ENCODE measurements around the gene KCNV2.

Gene KCNV2

DNA sequence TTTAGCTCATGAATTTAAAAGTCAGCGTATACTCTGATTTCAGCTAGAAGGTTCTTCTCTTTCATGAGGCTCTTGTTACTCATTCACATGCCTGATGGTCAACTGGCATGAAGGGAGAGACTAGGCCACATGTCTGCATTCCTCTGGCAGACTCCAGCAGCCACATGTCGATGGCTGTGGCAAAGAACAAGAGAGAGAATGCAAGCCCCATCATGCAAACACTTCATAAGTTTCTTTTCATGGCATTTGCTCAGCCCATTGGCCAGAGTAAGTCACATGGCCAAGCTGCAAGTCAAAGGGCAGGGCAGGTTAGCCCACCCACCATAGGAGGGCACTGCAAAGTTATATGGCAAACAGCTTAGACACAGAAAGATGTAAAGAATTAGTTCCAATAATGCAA is 5.4 kb downstream of the KCNV2 start:
- no peak for FAIRE-seq

DNA sequence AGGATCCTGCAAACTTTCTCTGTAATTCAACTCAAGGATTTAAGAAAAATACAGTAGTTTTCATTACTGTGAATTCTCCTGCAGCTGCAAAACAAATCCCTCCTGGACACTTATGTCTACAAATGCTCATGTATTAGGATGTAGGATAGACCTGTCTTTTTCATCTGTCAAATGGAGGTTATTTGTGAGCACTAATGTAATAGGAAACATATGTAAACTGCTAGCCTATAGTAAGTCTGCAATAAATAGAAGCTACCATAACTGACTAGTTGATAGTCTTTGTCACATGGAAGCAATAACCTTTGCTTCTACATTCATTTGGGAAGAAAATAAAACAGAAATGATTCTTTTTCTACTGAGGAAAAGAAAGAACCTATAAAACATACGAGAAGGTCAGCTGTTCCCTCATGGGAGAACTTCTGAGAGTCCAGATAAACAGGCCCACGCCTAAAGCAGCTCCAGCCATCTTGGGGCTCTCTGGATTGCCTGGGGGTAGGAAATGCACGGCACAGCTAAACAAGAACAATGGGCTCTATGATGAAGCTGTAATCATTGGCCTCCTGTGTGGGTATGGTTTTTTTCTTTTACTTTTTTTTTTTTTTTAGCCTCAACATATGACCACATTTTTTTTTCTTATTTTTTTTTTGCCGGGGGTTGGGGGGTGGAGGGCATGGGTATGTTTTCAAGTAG is 6.2 kb downstream of the KCNV2 start:
- FAIRE-seq: no peak

DNA sequence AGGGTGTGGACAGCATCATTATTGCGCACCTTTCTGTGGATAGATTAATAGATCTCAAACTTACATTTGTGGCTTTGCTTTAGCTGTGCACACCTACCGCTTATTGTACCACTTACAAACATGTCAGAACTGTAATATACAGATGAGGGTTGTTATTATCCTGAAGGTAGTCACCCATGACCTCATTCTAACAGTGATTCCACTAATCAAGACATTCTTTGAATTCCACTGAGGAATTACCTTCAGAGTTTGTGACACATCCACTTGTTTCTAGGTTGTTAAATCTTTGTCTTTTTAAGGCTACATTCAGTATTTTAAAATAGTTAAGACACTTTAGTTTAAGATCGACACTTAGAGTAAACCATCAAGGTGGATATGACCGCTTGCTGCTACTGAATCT is 7.8 kb downstream of the KCNV2 start:
- FAIRE-seq: no peak

DNA sequence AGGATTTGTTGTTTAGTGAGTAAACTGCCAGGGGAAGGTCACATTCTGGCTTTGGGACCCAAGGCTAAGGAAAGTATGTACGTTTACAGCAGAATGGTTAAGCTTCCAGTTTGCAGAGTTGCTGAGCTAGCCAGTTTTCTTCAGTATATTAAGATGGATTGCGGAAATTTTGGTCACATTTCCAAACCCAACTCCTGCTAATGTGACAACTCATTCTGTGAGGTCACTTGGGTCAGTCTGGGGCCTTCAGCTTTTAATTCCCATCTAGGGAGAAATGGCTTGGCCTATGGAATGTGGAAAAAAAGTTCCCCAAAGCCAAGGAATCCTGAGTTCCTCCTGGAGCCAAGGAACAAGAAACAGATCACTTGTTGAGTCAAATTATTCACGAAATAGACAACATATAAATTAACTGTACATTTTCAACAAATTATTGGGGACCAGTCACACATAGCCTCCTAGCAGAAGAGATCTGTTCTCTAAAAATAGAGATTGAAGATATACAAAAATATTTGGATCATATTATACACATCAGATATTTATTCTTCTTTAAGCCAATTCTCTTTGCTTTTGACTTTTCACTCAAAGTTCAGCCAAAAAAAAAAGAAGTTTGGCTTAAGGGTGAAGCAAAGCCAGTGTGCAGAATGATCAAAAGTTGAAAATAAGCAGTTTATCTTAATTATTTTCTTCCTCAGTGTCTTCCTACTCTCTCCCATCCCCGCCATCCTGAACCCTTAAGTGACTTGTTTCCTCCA is 8.8 kb downstream of the KCNV2 start:
- FAIRE-seq: no peak

DNA sequence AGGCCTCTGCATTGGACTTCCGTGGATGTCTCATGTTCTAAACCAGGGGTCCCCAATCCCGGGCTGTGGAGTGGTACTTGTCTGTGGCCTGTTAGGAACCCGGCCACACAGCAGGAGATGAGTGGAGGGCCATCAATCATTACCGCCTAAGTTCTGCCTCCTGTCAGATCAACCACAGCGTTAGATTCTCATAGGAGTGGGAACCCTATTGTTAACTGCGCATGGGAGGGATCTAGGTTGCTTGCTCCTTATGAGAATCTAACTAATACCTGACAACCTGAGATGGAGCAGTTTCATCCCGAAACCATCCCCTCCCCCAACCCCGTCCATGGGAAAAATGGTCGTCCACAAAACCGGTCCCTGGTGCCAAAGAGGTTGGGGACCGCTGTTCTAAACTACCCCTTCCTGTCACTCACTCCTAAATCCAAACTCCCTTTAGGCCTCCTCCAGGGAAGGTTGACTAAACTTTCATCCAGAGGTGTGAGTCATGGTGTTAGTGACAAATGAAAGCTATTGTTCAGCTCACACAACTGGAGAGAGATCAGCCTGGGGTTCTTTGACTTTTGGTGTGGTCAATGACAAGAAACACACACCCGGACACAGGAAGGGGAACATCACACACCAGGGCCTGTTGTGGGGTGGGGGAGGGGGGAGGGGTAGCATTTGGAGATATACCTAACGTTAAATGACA is 9.5 kb downstream of the KCNV2 start:
- FAIRE-seq: no peak

DNA sequence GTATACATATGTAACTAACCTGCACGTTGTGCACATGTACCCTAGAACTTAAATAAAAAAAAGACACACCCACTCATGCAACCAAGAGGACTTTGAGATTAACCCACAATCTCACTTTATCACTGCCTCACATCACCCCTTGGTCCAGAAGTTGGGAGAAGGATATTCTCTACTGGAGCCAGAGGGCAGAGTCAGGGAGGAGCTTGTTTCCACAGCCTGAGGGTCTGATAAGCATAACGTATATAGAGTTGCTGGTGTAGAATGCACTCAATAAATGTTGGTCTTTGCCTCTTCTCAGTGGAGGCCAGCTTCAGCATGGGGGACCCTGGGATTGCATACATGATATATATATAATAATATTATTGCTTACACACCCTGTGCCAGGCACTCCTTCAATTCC is 10.1 kb downstream of the KCNV2 start:
- no peak for FAIRE-seq

DNA sequence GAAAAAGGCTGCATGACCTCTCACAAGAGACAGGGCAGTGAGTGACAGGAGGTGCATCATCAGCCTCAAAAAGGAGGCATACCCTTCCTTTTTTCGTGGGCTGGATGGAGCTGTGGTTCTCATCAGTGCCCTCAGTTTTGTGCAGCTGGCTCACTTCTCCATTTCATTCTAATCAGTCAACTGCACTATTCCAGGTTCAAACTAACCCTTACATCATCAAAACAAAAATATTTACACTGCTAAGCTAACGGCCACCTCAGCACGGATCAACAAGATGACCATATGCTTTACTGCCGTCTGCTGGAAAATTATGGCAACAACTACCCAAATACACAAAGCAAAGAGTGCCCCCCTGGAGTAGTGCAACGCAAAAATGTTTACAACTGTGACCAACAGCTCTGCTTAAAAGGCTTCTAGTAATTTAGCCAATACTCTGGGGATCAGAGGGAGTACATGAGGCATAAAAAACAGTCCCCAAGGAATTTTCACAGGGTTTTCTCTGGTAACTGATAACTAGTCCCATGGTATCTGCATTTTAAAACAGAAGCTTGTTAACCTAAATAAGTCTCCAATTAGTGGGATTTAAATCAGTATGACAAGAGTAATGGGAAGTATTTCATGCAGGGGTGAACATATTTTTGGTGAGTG is 10.8 kb downstream of the KCNV2 start:
- FAIRE-seq: no peak

DNA sequence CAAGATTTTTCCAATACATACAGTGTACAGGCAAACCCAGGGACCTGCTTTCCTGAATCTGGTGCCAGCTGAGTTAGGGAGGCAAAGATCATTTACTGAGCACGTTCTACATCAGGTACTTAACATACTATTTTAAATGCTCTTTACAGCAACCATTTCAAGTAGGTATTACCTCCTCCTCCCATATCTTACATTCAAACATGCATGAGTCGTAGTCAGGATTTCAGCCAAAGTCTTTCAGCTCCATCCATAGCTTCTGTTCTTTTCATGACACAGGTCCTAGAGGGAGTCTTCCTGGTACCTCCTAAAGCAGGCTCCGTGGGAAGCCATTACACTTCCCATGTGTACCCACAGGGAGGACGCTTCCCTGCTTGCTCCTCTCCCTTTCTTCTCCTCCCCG is 11.7 kb downstream of the KCNV2 start:
- no peak for FAIRE-seq

DNA sequence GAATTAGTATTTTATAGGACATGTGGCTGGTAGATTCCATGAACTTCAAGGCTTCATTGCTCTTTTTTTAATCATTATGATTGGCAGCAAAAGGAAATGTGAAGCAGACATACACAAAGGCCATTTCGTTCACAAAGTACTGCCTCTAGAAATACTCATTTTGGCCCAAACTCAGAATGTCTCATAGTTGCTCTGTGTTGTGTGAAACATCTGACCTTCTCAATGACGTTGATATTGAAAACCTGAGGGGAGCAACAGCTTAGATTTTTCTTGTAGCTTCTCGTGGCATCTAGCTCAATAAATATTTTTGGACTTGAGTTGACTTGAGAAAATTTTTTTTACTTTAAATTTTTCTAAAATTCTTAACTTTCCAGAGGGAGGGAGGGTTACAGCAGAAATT is 12.4 kb downstream of the KCNV2 start:
- no peak for FAIRE-seq

DNA sequence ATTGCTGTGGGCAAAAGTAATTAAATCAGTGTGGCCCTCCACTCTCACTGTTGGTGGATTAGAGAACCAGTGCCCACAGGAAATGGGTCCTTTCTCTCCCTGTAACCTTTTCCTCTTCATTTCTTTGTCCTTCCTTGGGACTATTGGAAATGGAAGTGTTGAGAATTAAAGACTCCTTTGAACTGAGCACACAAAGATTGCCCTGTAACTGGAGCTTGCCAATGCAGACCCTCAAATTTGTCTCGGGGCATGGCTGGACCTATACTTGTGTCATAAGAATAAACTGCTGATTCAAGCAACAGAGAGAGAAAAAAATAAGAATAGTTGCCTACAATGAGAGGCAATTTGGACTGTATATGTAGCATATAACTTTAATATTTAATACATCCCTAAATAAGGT is 13.7 kb downstream of the KCNV2 start:
- FAIRE-seq: no peak

DNA sequence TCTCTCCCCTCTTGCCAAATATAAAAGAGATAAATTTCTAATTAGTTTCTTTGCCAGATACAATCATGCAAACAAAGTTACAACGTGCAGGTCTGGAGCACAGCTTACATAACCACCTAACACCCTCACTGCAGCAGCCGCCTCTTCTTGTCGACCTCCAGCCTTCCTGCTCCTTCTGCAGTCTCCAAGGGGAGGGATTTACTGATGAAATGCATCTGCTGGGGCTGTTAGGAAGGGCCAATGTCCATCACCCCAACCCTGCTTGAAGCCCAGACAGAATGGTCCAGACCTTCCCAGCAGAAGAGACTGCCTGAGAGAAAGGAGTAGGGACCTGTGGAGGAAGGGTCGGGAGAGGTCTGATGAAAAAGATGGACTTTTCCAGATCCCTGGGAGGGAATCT is 15.2 kb downstream of the KCNV2 start:
- no peak for FAIRE-seq

DNA sequence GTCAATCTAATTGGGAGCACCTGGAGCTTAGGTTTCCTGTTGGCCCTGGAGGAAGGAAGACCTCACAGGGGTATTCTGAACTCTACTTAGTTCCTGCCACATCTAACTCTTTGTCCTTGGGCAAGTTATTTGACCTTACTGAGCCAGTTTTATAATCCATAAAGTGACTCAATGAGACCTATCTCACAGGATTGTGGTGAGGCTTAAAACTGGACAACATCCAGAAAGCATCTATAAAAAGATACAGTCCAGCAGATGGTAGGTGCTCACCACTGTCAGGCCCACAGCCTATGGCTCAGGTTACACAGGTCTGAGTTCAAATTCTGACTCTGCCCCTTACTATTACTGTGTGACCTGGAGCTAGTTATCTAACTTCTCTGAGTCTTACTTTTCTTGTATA is 23.3 kb downstream of the KCNV2 start:
- FAIRE-seq: no peak

DNA sequence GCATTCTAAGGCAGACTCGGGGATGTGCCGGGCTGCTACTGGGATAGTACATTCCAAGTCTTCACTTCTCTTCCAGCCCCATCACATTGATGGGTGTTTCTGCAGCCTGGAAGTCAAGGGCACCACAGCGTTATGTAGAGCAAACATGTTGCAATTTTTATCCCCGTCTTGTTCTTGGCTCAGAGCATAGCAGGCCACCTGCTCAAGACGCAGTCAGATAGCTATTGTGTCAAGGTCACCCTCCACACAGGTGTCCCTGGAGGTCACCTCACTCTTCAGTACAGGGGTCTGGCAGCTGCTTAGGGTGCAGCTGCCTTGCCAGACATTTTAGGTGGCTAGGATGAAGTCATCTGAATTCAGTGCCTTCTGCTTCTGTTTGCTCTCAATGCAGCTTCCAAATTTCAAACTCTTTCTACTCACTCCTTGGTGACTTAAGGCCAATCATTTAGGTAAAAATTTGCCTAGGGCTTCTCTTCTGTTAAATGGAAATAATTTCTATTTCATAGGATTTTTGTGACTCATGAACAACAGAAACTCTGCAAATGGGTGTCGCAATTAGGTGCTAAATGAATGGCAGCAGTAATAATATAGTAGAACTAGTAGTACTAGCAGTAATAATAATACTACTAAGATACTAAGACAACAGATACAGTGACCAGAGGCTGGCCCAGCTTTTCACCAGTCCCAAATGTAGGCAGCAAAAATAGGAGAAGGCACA is 24.3 kb downstream of the KCNV2 start:
- FAIRE-seq: no peak

DNA sequence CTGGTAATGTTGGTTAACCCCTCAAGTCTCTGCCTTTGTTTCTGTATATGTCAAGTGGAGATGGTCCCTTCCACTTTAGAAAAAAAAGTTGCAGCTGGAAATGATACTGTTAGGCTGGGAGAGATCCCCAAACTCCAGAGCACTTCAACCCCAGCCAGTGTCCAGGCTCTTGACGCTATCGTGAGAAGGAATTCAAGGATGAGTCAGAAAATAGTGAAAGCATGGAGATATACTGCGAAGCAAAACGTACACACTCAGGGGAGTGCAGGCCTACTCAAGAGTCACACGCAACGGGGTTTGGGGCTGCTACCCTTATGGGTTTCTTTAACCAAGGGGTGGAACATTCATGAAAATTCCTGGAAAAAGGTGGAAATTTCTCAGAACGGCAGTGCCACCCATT is 24.9 kb downstream of the KCNV2 start:
- no peak for FAIRE-seq

DNA sequence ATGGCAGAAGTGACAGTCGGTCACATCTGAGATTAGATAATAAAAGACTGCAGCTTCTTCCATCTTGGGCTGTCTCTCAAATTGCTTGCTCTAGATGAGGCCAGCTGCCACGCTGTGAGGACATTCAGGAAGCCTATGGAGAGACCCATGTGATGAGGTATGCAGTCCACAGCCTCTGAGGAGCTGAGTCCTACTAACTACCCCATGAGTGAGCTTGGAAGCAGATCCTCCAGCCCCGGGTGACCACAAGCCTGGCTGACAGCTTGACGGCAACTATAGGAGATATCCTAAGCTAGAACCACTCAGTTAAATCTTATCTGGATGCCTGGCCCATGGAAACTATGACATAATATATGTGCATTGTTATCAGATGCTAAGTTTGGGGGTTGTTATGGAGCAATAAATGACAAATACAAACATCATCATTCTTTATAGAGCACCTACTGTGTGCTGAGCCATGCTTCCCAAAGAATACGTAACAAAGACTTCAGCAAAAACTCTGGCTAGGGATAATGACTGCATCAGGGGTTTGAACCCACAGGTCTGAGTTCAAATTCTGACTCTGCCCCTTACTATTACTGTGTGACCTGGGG is 26.7 kb downstream of the KCNV2 start:
- no peak for FAIRE-seq

DNA sequence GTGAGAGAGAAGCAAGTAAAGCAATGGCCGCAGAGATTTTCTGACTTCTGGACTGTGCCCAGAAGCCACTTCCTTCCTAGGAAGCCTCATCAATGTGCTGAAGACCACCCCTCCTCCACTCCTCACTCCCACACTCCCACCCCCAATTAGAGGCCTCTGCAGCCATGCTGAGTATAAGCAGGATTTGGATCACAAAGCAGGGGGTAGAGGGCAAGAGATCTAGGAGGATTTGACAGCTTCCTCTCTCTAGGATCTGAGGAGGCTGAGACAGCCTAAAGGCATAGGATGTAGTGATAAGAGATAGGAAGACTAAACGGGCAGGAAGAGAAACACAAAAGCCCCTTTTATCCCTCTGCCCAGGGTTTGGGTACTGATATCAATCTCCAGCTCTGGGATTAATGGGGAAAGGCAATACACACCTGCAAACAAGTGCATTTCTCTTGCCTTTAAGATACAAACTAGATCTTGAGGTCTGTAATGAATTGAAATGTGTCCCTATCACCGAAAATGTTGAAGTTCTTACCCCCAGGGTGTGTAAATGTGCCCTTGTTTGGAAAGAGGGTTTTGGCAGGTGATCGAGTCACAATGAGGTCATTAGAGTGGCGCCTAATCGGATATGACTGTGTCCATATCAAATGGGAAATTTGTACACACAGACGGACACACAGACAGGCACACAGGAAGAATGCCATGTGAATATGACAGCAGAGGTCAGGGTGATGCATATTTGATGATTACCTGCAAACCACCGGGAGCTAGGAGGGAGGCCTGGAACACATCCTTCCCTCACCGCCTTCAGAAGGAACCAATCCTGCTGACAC is 28.5 kb downstream of the KCNV2 start:
- no peak for FAIRE-seq

DNA sequence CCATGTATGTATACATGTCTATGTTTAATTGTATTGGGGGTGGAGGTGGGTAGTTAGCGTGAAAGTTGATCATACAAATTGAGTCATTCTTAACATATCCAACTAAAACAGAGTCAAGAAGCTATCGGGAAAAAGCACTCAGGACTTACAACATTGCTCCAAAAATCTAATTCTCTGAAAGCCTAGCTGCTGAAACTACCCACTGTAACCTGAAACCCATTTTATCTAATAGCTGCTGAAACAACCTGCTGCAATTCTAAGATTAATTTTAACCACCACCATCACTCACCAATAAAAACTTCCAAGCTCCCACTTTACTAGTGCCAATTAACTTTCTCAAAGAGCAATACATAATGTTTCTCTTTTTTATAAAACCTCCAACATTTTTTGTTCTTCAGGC is 32.2 kb downstream of the KCNV2 start:
- FAIRE-seq: no peak

DNA sequence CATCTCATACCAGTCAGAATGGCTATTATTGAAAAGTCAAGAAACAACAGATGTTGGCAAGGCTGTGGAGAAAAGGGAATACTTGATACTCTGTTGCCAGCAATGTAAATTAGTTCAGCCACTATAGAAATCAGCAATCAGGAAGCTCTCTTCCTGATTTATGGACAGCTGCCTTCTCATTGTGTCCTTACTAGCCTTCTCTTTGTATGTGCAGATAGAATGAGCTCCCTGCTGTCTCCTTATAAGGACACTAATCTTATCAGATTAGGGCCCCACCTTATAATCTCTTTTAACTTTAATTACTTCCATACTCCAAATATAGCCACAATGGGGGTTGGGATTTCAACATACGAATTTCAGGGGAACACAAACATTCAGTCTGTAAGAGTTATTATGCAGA is 38.0 kb downstream of the KCNV2 start:
- no peak for FAIRE-seq

DNA sequence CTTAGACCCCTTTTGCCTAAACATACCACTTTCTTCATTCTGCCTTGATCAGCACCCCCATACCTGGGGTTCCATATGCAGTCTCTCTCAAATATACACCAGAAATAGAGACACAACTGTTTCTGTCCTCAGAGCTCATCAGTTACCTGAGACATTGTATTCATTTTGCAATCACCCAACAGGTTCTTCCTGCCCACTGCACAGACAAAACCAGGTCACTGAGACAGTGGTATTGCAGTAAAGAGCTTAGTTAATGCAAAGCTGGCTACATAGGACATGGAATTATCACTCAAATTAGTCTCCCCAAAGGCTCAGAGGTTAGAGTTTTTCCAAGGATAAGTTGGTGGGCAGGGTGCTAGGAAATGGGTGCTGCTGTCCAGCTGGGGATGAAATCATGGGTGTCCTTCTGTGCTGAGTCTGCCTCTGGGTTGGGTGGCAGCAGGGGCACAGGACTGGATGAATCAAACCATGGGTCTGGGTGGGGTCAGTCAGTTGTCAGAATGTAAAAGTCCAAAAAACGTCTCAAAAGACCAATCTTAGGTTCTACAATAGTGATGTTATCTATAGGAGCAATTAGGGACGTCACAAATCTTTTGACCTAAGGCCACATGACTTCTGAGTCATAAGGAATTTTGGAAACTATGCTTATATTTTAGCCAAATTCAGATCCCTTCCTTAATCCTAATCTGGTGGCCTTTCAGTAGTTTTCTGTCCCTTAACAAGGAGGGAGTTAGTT is 41.0 kb downstream of the KCNV2 start:
- FAIRE-seq: no peak

DNA sequence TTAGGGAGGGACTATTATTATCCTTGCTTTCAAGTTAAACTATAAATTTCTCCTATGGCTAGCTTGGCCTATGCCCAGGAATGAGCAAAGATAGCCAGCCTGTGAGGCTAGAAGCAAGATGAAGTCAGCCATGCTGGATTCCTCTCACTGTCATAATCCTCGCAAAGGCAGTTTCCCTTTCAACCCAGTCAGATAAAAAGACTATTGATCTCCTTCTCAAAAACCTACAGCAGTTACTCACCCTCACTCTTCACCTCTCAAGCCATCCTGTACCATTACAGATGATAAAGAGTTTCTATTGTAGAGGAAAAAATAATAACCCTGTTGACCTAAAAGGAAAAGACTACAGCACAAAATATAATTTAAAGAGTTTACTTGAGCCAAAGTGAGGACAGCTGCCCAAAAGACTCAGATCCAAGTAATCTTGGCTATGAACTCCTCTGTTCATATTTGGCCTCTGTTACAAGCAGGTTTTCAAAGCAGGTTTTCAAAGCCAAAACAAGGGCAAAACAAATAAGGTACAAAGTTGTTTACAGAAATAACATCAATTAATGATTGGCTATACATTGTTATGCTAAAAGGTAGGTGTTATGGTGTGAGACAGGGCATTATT is 41.7 kb downstream of the KCNV2 start:
- FAIRE-seq: no peak

DNA sequence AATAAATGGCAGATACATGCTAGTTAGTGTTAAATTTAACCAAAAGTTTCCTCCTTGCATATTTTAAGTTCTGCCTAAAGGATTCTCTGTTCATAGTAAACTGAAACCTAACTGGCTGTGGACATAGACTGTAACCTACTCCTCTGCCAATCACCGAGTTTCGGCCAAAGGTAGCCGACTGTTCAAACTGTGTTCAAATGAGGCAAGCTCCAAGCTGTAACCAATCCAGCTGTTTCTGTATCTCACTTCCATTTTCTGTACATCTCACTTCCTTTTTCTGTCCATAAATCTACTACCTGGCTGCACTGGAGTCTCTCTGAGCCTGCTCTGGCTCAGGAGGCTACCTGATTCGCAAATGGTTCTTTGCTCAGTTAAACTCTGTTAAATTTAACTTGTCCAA is 44.1 kb downstream of the KCNV2 start:
- no peak for FAIRE-seq

Data from TTC549 (cell line).